Transverse colon (tissue), 4 donors: ENCODE measurements around the gene CPNE4. TPM values are rescaled to one million over a fixed set of nuclear protein-coding genes. Genes with fewer than 3 reads are reported as not detected.

Source experiments
- DNase-seq: peaks from one replicate; pipeline ENCODE4 v3.0.0-alpha.2; 2019
- H3K27ac ChIP-seq, 4 donors: fragments of 200-600 bp; sonication (generic); 2 replicates each; pipeline ENCODE4 v1.5.1; 2016 to 2018; ENCODE audit warnings: inconsistent platforms in 4 of 4
- H3K27me3 ChIP-seq: fragments of 200-600 bp; sonication (generic); 2 replicates; pipeline ENCODE4 v1.5.1; 2017; ENCODE audit warnings: inconsistent platforms
- H3K36me3 ChIP-seq, 4 donors: fragments of 200-600 bp; sonication (generic); 2 replicates each; pipeline ENCODE4 v1.5.1; 2017 to 2019; ENCODE audit warnings: inconsistent platforms in 4 of 4
- H3K4me1 ChIP-seq, 4 donors: fragments of 200-600 bp; sonication (generic); 2 replicates each; pipeline ENCODE4 v1.5.1; 2017 to 2020; ENCODE audit warnings: inconsistent platforms in 4 of 4
- H3K4me3 ChIP-seq, 4 donors: fragments of 200-600 bp; sonication (generic); 1 replicate in 1 of 4; 2 replicates in 3 of 4; pipeline versions ENCODE4 v1.5.1 to v1.6.1; 2017 to 2019; ENCODE audit warnings: inconsistent platforms in 4 of 4
- H3K9me3 ChIP-seq, 2 donors: fragments of 200-600 bp; sonication (generic); 2 replicates each; pipeline ENCODE4 v1.5.1; 2017 to 2019; ENCODE audit warnings: inconsistent platforms in 2 of 2
- EP300 ChIP-seq: sonication (generic); formaldehyde crosslinking; IDR thresholded peaks from one replicate; pipeline ENCODE4 v1.6.1; 2017; ENCODE audit warnings: antibody characterized with exemption, low read depth
- POLR2A ChIP-seq: fragments of 450-650 bp; IDR thresholded peaks from one replicate; pipeline ENCODE4 v1.6.1; 2016; ENCODE audit warnings: antibody characterized with exemption, mild to moderate bottlenecking, moderate library complexity
- POLR2AphosphoS5 ChIP-seq, 3 donors: sonication (generic); formaldehyde crosslinking; IDR thresholded peaks; one replicate each; pipeline ENCODE4 v1.6.1; 2016; ENCODE audit warnings: antibody characterized with exemption in 3 of 3
- WGBS, 2 donors: methylation state at CpG; one replicate each; pipeline ENCODE4 v1.1.5; 2018; ENCODE audit warnings: low coverage in 1 of 2; 5-methylcytosine and 5-hydroxymethylcytosine counted together
- in situ Hi-C, 4 donors: fragments of 200-750 bp; cut with MboI; loops; one replicate each; pipeline versions ENCODE4 v1.15.0 to v1.15.1; 2017; ENCODE audit warnings: low sequenced_read_pairs in 3 of 4, low pct_ligation_motif_present in 1 of 4, low pct_unique_long_range_greater_than_20kb in 1 of 4
- intact Hi-C: fragments of 100-400 bp; cut with DNase I; formaldehyde crosslinking; loops from one replicate; pipeline ENCODE4 v1.15.1; 2023; ENCODE audit warnings: low total_unique reads
- total RNA-seq, 4 donors: library from RNA; depleted of rRNA; stranded (reverse); fragments of >200 nt; gene quantifications; one replicate each; pipeline ENCODE4 v1.1.0, GENCODE V29; 2016
- TF ChIP-seq, protein P1 (sequence below), 5 experiments: fragments of 200-600 bp in 3 of 5; fragments of 450-650 bp in 2 of 5; sonication (generic) in 3 of 5; IDR thresholded peaks; 1 replicate in 2 of 5; 2 replicates in 3 of 5; pipeline ENCODE4 v1.5.1; 2016 to 2017; ENCODE audit warnings: antibody characterized with exemption in 5 of 5, inconsistent platforms in 3 of 5, mild to moderate bottlenecking in 2 of 5, moderate library complexity in 1 of 5

CPNE4 gene
- total RNA-seq, 4 donors from 2014 or later: 0.16 to 1.5 TPM; not detected in 2

DNA sequence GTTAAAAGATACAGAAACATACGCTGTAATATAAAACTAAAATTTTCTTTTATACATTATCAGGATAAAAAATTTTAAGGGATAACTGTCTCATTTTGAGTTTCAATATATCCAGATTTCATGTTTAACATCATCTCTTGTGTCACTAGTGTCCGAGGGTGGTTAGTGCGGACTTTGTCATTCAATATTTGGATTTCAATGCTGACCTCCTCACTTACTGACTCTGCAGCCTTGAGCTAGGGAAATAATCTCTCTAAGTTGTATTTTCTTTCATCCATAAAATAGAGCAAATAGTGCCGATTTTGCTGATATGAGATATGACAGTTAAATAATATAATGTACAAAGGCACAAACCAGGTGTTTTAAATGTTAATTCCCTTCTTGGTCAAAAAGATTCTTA, 203.2 kb downstream of the CPNE4 start:
- no peaks in the 10 kb centered on the region for H3K4me1 ChIP-seq
- no peaks in the 10 kb centered on the region for H3K9me3 ChIP-seq
- H3K27me3 ChIP-seq: no peaks in the 10 kb centered on the region
- WGBS, 2 donors: 70 to 73% methylated on average over 4 of the region's 4 CpGs
- TF ChIP-seq POLR2A (no peak), EP300 (no peak), POLR2AphosphoS5 (IDR thresholded peaks at IDR 0.05) (no peak)
- TF ChIP-seq, protein P1, sequence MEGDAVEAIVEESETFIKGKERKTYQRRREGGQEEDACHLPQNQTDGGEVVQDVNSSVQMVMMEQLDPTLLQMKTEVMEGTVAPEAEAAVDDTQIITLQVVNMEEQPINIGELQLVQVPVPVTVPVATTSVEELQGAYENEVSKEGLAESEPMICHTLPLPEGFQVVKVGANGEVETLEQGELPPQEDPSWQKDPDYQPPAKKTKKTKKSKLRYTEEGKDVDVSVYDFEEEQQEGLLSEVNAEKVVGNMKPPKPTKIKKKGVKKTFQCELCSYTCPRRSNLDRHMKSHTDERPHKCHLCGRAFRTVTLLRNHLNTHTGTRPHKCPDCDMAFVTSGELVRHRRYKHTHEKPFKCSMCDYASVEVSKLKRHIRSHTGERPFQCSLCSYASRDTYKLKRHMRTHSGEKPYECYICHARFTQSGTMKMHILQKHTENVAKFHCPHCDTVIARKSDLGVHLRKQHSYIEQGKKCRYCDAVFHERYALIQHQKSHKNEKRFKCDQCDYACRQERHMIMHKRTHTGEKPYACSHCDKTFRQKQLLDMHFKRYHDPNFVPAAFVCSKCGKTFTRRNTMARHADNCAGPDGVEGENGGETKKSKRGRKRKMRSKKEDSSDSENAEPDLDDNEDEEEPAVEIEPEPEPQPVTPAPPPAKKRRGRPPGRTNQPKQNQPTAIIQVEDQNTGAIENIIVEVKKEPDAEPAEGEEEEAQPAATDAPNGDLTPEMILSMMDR (IDR thresholded peaks at IDR 0.05): no peak
- H3K4me3 ChIP-seq: no peak overlapping the region
- no peak for DNase-seq
- intact Hi-C loops: no loop called here
- in situ Hi-C loops: no loop called here
- no peak overlapping the region for H3K27ac ChIP-seq
- H3K36me3 ChIP-seq: no peaks in the 10 kb centered on the region

DNA sequence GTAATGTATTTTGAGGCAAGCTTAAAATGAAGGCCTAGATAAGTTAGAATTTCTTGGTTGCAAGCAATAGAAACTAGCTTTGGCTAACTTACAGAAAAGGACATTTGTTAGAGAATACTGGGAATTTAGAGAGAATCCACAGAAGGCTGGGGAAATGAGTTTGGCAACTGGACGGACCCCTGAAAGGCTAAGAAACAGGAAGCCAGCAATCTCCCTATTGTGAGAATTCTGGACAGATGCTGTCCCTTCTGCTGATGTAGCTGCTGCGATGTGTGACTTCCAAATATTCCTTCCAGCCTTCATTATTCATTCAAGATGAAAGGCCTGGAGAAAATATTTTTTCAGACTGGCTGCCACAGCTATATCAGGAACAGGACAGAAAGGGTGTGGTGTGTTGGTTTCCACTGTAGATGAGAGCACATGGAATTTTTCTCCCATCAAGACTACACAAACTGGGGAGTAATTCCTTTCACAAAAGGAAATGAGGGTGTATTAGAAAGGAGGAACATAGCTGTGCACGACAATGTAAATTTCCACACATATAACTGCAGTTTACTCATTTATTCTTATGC, 213.5 kb downstream of the CPNE4 start:
- in situ Hi-C loops (no loop called here), intact Hi-C loops (no loop called here)
- H3K4me3 ChIP-seq: no peak overlapping the region

DNA sequence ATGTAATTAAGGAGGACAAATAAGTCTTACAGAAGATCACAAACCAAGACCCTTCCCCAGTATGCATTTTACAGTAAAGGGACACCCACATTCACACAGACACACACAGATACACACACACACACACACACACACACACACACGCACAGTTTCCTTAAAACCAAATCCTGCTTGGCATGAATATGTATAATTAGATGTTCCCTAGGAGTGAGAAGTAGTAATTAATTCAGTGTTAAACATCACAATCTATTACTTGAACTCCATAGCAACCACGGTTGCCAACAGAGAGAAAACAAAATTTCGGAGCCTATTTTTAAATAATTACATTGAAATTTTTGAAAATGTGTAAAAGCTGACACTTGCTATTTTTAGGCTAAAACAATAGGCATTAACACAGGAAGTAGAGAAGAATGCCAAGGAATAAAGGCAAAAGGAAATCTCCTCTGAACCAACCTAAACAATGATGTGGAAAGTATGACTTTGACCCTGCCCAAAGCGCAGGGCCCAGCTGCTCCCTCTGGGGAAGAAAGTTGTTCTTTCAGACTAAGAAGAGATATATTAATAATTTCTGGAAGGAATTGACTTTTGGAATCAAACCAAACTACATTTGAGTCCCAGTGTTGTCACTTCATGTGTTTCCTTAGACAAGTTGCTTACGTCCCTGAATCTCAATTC, 215.3 kb downstream of the CPNE4 start:
- Histone ChIP-seq H3K9me3 (no peaks in the 10 kb centered on the region), H3K4me3 (no peak overlapping the region), H3K27ac (no peak overlapping the region), H3K36me3 (no peaks in the 10 kb centered on the region), H3K27me3 (no peaks in the 10 kb centered on the region), H3K4me1 (no peaks in the 10 kb centered on the region)
- intact Hi-C loops (no loop called here), in situ Hi-C loops (no loop called here)
- no peak for DNase-seq
- TF ChIP-seq POLR2A (no peak), POLR2AphosphoS5 (IDR thresholded peaks at IDR 0.05) (no peak), EP300 (no peak)
- TF ChIP-seq, protein P1 (IDR thresholded peaks at IDR 0.05): no peak
- WGBS, 2 donors: 65 to 84% methylated on average over 3 to 5 of the region's 5 CpGs

More for the DNA sequence above, 213.5 kb downstream of the CPNE4 start:
- DNase-seq: no peak
- Histone ChIP-seq H3K4me1 (no peaks in the 10 kb centered on the region), H3K27ac (no peak overlapping the region), H3K9me3 (no peaks in the 10 kb centered on the region), H3K36me3 (no peaks in the 10 kb centered on the region), H3K27me3 (no peaks in the 10 kb centered on the region)
- TF ChIP-seq, protein P1 (IDR thresholded peaks at IDR 0.05): no peak
- TF ChIP-seq POLR2A (no peak), EP300 (no peak), POLR2AphosphoS5 (IDR thresholded peaks at IDR 0.05) (no peak)
- WGBS, 2 donors: 48 to 65% methylated on average over 3 of the region's 3 CpGs

- Histone ChIP-seq H3K36me3 (no peaks in the 10 kb centered on the region), H3K4me3 (no peak overlapping the region)
- intact Hi-C loops: no loop called here
Observed at GRCh38 chr3:131812433-131812832, 222.4 kb downstream of the CPNE4 start.

More at GRCh38 chr3:131812433-131812832, 222.4 kb downstream of the CPNE4 start:
- DNase-seq: no peak
- WGBS, 2 donors: 76 to 86% methylated on average over 1 of the region's 1 CpG
- Histone ChIP-seq H3K27ac (no peak overlapping the region), H3K9me3 (no peaks in the 10 kb centered on the region), H3K4me1 (no peaks in the 10 kb centered on the region), H3K27me3 (no peaks in the 10 kb centered on the region)
- TF ChIP-seq, protein P1 (IDR thresholded peaks at IDR 0.05): no peak
- TF ChIP-seq POLR2AphosphoS5 (IDR thresholded peaks at IDR 0.05): no peak
- no peak for TF ChIP-seq EP300
- TF ChIP-seq POLR2A: no peak
- in situ Hi-C loops: no loop called here
